Panc1 (cell line): ENCODE measurements around the gene ACSS1. TPM values are rescaled to one million over a fixed set of nuclear protein-coding genes. Genes with fewer than 3 reads are reported as not detected.

ENCODE experiments used
- ATAC-seq: fragments of 200-7000 bp; cut with Tn5 transposase; 2 replicates; pipeline ENCODE4 v1.9.1; 2020; ENCODE audit warnings: mild to moderate bottlenecking, moderate library complexity
- BruUV-seq: library from RNA; stranded (reverse); fragments of 400-500 nt; replicated peaks from 2 replicates; lab custom pipeline; 2021; lab: Mats Ljungman, UMichigan
- CTCF ChIA-PET: fragments of 300-600 bp; sonication (Branson Sonifier 250); formaldehyde crosslinking; loops from one replicate; lab custom pipeline; 2022; ENCODE audit warnings: antibody characterized with exemption; lab: Charles Lee
- POLR2A ChIA-PET: fragments of 300-600 bp; sonication (Branson Sonifier 250); formaldehyde crosslinking; loops from one replicate; lab custom pipeline; 2022; ENCODE audit warnings: antibody characterized with exemption; lab: Charles Lee
- DNase-seq: peaks from one replicate; pipeline ENCODE4 v3.0.0-alpha.2; 2010; ENCODE audit warnings: low read depth, low spot score
- H3K27ac ChIP-seq: 2 replicates; pipeline ENCODE4 v1.5.1; 2011; ENCODE audit warnings: mild to moderate bottlenecking, low read length, inconsistent platforms
- H3K27me3 ChIP-seq: fragments of 200-500 bp; sonication (Bioruptor generic); 2 replicates; pipeline ENCODE4 v1.6.0; 2014; ENCODE audit warnings: low read length, inconsistent platforms; ENCODE audit not compliant: control insufficient read depth, insufficient read depth
- H3K36me3 ChIP-seq: fragments of 200-500 bp; sonication (Bioruptor generic); 2 replicates; pipeline ENCODE4 v1.5.1; 2014; ENCODE audit warnings: inconsistent platforms, mild to moderate bottlenecking, low read length, moderate library complexity; ENCODE audit not compliant: control insufficient read depth, insufficient read depth
- H3K4me1 ChIP-seq: 2 replicates; pipeline ENCODE4 v1.5.1; 2011; ENCODE audit warnings: inconsistent platforms, mild to moderate bottlenecking, low read length, moderate library complexity; ENCODE audit not compliant: control insufficient read depth, insufficient read depth
- H3K4me3 ChIP-seq, 2 experiments: 2 replicates each; pipeline ENCODE4 v1.5.1; 2011 to 2012; ENCODE audit warnings: low read depth in 2 of 2, low read length in 2 of 2, mild to moderate bottlenecking in 2 of 2, inconsistent platforms in 1 of 2, moderate library complexity in 1 of 2
- H3K9me3 ChIP-seq: fragments of 200-500 bp; sonication (Bioruptor generic); 2 replicates; pipeline ENCODE4 v1.5.1; 2014; ENCODE audit warnings: low read depth, mild to moderate bottlenecking, inconsistent platforms, low read length, moderate library complexity; ENCODE audit not compliant: control insufficient read depth, insufficient read depth
- CTCF ChIP-seq: fragments of 450-650 bp; IDR thresholded peaks from 2 replicates; pipeline ENCODE4 v1.5.1; 2017; ENCODE audit warnings: mild to moderate bottlenecking
- POLR2AphosphoS5 ChIP-seq: IDR thresholded peaks from 2 replicates; pipeline ENCODE4 v1.6.1; 2012; ENCODE audit warnings: mild to moderate bottlenecking, low read depth, low read length, moderate library complexity
- REST ChIP-seq, 2 experiments: IDR thresholded peaks; 2 replicates each; pipeline ENCODE4 v1.6.1; 2011 to 2012; ENCODE audit warnings: low read depth in 2 of 2, control low read depth in 1 of 2, low read length in 1 of 2, mild to moderate bottlenecking in 1 of 2, moderate library complexity in 1 of 2; ENCODE audit not compliant: insufficient read depth in 1 of 2
- SIN3A ChIP-seq: IDR thresholded peaks from 2 replicates; pipeline ENCODE4 v1.6.1; 2012; ENCODE audit warnings: low read depth, mild to moderate bottlenecking, low read length, moderate library complexity, borderline replicate concordance; ENCODE audit not compliant: insufficient read depth
- TCF7L2 ChIP-seq: IDR thresholded peaks from 2 replicates; pipeline ENCODE4 v1.6.1; 2011; ENCODE audit warnings: mild to moderate bottlenecking, low read depth, low read length, inconsistent platforms
- in situ Hi-C: cut with HindIII; loops from 2 replicates; pipeline ENCODE4 v1.10.0; 2016; ENCODE audit warnings: low sequenced_read_pairs, low pct_unique_long_range_greater_than_20kb
- intact Hi-C: fragments of 100-400 bp; cut with micrococcal nuclease; formaldehyde crosslinking; loops from one replicate; pipeline ENCODE4 v1.10.0; 2022; ENCODE audit not compliant: unreplicated experiment
- total RNA-seq: library from RNA; stranded (reverse); gene quantifications from one replicate; pipeline ENCODE4 v1.2.1, GENCODE V29; 2021; ENCODE audit not compliant: unreplicated experiment

ACSS1 gene
- total RNA-seq, 1 experiment from 2014 or later, result 32.2 TPM

- intact Hi-C loops, result no loop called here
- ATAC-seq (no peak), DNase-seq (no peak)
- Histone ChIP-seq H3K4me3 (no peak overlapping the region), H3K4me1 (peaks cover 29% of the 10 kb centered on the region), H3K27ac (no peak overlapping the region), H3K36me3 (no peaks in the 10 kb centered on the region), H3K9me3 (no peaks in the 10 kb centered on the region), H3K27me3 (no peaks in the 10 kb centered on the region; the same call in 1 of the 2 replicates)
- TF ChIP-seq POLR2AphosphoS5, result no peak
- TF ChIP-seq TCF7L2, result no peak
- ChIA-PET CTCF (no interaction called here), POLR2A (no interaction called here)
- in situ Hi-C loops, result no loop called here
- BruUV-seq, result no TSS peak
These were observed 21.2 kb upstream of the ACSS1 start for GRCh38 chr20:25079171-25079570.

GRCh38 chr20:25078662-25079061 is 20.7 kb upstream of the ACSS1 start:
- in situ Hi-C loops (no loop called here), intact Hi-C loops (no loop called here)
- Histone ChIP-seq H3K27ac (no peak overlapping the region; the same call in 1 of the 2 replicates), H3K4me1 (peaks cover 24% of the 10 kb centered on the region), H3K36me3 (no peaks in the 10 kb centered on the region), H3K9me3 (no peaks in the 10 kb centered on the region), H3K4me3 (no peak overlapping the region), H3K27me3 (no peaks in the 10 kb centered on the region)
- CTCF ChIA-PET, result no interaction called here
- no peak for ATAC-seq
- TF ChIP-seq SIN3A (no peak), CTCF (no peak), TCF7L2 (no peak), REST (IDR thresholded peaks at IDR 0.05; ENCODE audit: insufficient read depth in 1 of 2, low read depth in 2 of 2, low read length in 1 of 2) (no peak), POLR2AphosphoS5 (no peak)
- no peak for DNase-seq
- POLR2A ChIA-PET, result interaction anchor here (0.7 kb wide), 1 partner anchor 132 kb away, joined by 7 read pairs; no protein-coding TSS in a partner anchor
- BruUV-seq, result no TSS peak

GRCh38 chr20:25077610-25078169 is 19.8 kb upstream of the ACSS1 start:
- ChIA-PET CTCF (no interaction called here), POLR2A (interaction anchor here (0.7 kb wide), 1 partner anchor 133 kb away, joined by 7 read pairs; no protein-coding TSS in a partner anchor)
- BruUV-seq, result no TSS peak
- Histone ChIP-seq H3K9me3 (no peaks in the 10 kb centered on the region), H3K4me1 (peaks cover 25% of the 10 kb centered on the region), H3K27me3 (no peaks in the 10 kb centered on the region), H3K27ac (peak overlapping the region; percentile 60; the same call in 1 of the 2 replicates), H3K4me3 (no peak overlapping the region), H3K36me3 (no peaks in the 10 kb centered on the region)
- no peak for DNase-seq
- TF ChIP-seq TCF7L2 (no peak), SIN3A (no peak), POLR2AphosphoS5 (no peak), REST (IDR thresholded peaks at IDR 0.05; ENCODE audit: insufficient read depth in 1 of 2, low read depth in 2 of 2, low read length in 1 of 2) (no peak), CTCF (no peak)
- intact Hi-C loops, result no loop called here
- no peak for ATAC-seq
- in situ Hi-C loops, result no loop called here
